Neural progenitor cell (in vitro differentiated cells): ENCODE measurements around the gene PCDH9.

Source experiments
- CTCF ChIP-seq: fragments of 200-600 bp; sonication (generic); IDR thresholded peaks from 2 replicates; pipeline ENCODE4 v1.5.1; 2017; ENCODE audit warnings: antibody characterized with exemption, mild to moderate bottlenecking
- EZH2 ChIP-seq: fragments of 200-600 bp; sonication (generic); IDR thresholded peaks from 2 replicates; pipeline ENCODE4 v1.6.1; 2017; ENCODE audit warnings: antibody characterized with exemption, mild to moderate bottlenecking, moderate library complexity

DNA sequence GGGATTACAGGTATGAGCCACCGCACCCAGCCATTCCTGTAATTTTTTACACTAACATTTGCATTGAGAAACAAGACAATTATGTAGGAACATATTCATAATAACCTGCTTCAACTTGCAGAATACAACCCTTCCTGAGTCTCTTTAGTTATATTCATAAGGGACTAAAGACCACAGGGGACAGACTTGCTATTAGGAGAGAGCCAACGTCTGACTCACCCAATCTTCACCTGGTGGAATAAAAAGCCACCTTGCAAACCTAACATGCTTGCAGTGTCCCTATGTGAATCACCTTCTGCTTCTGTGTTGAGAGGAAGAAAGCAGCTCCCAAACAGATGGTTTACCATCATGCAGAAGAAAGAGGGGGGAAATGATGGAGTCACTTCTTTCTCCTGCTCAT is 456.1 kb downstream of the PCDH9 start:
- TF ChIP-seq CTCF (no peak), EZH2 (no peak)
